Fibroblast of skin of scalp (primary cell): ENCODE measurements around the gene ZNF185.

ENCODE experiments used
- DNase-seq: peaks from one replicate; pipeline ENCODE4 v3.0.0-alpha.2; 2013

The ZNF185 gene

DNA sequence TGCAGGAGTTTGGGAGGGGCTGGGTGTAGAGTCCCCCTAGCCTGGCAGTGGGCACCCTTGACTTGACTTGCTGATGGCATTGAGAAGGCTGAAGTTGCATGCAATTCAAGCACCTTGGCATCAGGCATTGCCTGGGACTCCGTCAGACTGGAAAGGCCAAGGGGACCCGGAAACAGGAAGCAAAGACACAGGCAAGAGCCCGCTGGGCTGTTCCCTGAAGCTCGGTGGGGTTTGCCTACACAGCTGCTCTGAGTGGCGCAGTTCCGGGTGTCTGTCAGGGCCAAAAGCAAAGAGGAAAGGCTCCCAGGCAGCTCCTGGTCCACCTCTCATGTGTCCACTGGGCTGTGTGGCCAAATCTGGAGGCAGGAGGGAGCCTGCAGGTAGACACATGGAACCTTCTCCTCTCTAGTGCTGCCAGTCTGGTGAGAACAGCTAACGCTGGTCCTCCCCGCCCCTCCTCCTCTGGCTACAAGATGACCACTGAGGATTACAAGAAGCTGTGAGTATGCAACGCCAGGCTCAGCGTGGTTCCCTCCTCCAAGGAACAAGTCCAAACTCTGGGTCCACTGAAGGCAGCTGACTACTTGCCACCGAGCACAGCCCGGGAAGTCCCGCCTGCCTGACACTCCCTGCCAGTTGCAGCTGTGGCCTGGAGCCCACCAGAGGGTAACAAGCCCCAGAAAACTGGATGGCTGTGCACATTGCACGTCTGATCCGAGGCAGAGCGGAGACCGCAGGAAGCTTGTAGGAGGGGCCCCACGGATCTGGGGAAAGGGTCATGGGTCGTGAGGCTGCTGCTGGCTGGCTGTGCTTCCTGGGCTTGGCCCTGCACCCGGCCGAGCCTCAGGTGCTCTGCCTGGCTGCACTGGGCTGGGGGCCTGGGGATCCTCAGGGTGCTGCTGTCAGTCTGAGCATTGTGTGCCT lies 20.1 kb downstream of the ZNF185 start:
- DNase-seq, result no peak

- DNase-seq, result no peak
Observed at GRCh38 chrX:152918707-152919106, 20.8 kb downstream of the ZNF185 start.

DNA sequence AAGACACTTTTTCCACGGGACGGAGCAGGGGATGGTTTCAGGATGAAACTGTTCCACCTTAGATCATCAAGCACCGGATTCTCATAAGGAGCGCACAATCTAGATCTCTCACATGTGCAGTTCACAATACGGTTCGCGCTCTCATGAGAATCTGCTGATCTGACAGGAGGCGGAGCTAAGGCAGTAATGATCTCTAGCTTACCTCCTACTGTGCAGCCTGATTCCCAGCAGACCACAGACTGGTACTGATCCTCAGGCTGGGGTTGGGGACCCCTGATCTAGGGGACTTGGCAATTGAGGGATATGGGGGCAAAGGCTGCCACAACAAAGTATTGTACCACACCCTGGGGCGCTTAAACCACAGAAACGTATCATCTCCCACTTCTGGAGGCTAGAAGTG lies 25.7 kb downstream of the ZNF185 start:
- DNase-seq, result no peak

GRCh38 chrX:152925835-152926234 lies 28.0 kb downstream of the ZNF185 start:
- no peak for DNase-seq

DNA sequence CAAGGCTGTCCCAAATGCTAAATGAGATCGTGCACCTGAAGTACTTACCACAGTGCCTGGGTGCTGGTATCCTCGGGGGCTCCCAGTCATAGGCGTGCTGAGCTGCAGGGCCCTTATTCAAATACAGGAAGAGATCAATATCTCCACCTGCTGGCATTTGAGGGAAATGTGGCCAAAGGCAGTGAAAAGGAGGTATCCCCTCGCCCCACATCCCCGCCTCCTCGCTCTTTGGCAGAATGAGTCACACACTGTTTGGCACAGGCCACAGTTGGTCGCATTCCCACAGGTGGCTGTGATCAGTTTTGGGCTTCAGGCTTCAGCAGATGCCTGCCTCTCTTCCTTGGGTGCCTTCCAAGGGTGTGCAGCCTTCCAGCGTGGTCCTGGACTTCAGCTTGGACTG lies 28.4 kb downstream of the ZNF185 start:
- DNase-seq, result peak; percentile 72

GRCh38 chrX:152926923-152927322 lies 29.1 kb downstream of the ZNF185 start:
- no peak for DNase-seq

DNA sequence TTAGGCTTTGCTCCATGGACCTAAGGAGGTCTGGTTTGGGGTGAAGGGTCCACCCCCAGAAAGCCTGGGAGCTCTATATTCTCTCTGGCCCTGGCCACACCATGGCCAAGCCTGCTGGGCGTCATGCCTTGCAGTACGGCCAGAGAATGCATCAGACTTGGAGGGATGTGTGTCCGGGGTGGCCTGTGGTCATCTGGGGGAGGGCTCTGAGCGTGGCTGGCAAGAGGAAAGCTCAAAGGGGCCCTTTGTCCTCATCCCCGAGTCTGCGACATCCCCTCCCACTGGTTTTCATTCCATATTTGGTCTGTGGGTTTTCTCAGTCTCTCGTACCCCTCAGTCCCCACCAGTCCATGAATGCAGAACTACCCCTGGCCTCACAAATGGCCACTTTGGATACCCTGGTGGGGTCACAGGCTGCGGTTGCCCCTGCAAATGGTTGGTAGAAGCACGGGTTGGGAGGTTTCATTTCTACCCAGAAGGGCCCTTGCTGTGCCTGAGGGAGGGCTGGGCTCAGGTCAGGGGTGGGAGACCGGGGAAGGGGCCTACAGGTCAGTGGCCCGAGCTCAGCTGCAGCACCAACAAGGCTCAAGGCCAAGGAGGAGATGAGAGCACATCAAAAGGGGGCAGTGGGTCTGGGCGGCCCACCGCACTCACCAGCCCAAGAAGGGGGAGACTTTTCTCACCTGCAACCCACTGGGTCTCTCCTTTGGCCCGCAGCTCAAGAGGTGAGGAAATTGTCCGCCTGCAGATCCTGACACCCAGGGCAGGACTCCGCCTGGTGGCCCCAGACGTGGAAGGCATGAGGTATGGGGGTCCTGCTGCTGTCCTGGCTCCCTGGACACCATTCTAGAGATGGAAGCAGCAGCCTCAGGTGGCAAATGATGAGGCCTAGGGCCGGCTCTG lies 30.2 kb downstream of the ZNF185 start:
- no peak for DNase-seq

DNA sequence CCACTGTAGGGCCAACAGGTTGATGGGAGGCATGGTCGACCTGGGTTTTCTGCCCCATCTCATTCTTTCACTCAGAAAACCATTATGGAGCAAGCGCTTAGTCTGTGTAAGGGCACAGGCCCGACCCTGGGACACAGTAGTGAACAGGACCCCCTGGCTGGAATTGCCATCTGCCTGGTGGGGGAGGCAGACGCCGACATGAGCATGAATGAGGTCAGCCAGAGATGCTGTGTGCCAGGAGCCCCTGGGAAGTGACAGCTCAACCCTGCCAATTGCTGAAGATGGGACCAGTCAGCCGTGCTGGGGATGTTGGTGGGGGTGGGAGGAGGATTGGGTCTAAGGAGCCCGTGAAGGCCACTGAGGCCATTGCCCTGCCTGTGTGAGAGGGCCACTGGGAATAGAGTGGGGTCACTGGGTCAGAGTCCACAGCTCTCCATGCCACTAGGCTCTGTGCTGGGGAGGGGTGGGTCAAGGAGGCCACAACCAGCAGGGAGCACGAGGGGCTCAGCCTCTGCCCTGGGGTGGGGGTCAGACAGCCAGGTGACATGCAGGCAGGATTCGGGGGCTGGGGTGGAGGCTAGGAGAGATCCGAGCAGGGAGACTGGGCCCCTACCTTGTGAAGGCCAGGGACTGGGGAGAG lies 31.0 kb downstream of the ZNF185 start:
- DNase-seq, result no peak

DNA sequence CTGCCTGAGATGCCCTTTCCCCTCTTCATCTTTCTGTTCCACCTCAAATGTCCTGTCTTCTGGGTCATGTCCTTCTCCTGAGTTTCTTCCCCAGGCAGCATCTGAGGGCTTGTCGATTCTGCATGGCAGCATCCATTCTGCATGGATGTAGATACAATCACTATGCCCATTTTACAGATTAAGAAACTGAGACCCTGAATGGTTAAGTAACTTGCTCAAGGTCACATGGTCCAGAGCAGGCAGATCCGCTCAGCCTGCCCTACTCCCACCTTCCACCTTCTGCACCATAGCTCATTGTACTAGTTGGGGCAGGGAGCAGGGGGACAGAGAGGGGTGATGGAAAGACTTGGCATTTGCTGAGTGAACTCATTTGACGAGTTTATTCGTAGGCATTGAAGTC lies 32.0 kb downstream of the ZNF185 start:
- no peak for DNase-seq

DNA sequence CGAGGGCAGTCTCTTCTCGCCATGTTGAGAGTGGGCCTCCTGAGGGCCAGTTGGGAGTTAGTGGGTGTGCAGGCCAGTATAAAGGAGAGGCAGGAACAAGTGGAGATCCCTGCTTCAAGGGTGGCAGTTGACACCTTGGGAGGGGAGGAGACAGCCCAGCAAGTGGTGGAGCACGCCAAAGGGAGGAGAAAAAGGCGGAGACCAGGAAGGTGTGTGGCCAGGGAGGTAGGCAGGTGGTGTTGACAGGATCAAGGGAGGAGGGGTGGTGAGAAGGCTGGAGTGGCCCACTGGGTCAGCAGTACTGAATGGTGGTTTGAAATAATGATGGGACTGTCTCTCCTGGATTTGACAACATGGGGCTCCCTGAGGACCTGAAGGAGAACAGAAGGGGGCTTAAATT lies 32.6 kb downstream of the ZNF185 start:
- DNase-seq, result no peak

DNA sequence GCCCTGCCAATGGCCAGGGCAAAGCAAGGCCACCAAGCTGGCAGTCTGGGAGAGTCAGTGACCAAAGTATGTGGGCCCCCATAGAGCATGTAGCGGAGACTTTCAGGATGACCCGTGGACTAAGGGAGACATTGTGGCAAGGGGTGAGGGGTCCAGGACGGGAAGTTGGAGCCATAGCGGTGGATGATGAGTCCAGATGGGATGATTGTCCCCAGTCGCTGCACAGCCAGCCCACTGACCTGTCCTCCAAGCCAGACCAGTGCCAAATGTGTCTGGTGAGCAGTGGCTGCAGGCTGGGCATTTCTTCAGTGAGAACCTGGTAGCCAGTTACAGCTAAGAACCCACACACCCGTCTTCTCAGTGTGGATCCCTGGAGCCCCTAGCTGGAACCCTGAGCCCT lies 34.3 kb downstream of the ZNF185 start:
- DNase-seq, result no peak

DNA sequence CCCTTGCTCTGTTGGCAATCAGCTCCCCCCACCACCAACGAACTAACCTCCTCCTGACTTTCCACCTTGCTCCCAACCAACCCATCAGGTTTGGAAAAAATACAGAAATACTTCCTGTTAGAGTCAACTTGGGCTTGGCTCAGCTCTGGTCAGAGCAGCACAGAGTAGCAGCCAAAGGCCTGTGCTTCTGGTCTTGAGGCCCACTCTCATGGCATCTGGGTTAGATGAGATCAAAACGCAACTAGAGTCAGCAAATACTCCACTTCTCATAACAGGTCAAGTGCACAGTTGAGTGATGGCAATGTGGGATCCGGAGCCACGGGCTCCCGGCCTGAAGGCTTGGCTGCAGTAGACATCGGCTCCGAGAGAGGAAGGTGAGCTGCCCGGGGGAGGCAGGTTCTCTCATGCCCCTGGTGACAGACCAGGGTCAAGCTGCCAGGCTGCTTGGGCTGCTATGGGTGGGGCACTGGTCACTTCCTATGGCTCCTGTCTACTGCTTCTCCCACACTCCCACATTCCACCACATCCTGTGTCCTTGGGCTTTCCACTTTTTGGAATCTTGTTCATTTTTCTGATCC lies 34.8 kb downstream of the ZNF185 start:
- DNase-seq, result no peak

GRCh38 chrX:152936306-152936705 lies 38.4 kb downstream of the ZNF185 start:
- DNase-seq, result no peak

GRCh38 chrX:152937236-152937635 lies 39.4 kb downstream of the ZNF185 start:
- DNase-seq, result no peak

- peak; percentile 94 for DNase-seq
Observed at GRCh38 chrX:152941328-152942076, 43.6 kb downstream of the ZNF185 start.

DNA sequence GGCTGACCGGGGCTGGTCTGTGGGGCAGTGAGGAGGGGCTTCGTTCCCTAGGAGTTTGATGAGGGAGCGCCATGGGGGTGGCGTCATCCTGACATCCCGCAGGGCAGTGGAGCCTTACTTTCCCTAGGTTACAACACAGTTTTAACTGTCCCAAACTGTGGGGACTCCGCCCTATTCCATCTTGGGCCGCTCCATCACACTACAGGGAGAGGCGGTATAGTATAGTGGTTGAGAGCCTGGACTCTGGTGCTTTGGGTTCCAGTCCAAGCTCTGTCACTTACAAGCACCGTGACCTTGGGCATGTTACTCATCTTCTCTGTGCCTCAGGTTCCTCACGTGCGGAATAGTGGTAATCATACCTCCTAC lies 44.2 kb downstream of the ZNF185 start:
- DNase-seq, result peak; percentile 22

GRCh38 chrX:152943826-152944225 lies 46.0 kb downstream of the ZNF185 start:
- DNase-seq, result no peak

DNA sequence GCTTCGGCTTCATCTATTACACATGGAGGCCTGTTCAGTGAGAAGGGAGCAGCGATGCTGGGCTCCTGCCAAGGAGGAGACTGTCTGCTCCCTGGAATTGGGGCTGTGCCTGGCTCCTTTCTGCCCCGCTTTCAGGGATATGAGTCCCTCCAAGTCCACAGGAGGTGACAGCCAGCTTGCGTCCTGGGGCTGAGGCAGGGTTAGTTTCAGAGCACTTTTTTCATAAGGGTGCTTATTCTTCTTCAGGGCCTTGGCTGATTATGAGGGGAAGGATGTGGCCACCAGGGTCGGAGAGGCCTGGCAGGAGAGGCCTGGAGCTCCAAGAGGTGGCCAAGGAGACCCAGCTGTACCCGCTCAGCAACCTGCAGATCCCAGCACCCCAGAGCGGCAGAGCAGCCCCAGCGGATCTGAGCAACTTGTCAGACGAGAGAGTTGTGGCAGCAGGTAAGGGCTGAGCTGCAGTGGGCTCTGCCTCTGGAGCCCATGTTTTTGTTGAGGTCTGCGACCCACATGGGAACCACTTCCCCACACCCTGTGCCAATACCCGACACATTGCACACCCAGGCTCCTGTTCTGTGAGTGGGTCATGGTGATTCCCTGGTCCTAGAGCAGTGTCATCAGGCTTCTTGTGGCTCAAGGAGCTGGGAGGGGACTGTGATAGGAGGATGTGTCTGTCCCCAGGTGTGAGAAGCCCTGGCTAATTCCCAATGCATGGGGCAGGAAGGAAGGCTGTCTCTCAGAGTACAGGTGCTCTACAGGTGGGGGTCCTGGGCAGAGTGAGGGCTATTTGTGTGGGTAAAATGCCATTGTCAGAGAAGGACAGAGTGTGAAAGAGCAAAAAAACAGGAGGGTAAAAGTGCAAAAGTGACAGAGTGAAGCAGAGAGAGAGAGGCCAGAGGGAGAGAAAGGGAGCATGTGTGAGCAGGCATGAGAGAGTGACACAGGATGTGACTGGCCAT lies 47.4 kb downstream of the ZNF185 start:
- no peak for DNase-seq

DNA sequence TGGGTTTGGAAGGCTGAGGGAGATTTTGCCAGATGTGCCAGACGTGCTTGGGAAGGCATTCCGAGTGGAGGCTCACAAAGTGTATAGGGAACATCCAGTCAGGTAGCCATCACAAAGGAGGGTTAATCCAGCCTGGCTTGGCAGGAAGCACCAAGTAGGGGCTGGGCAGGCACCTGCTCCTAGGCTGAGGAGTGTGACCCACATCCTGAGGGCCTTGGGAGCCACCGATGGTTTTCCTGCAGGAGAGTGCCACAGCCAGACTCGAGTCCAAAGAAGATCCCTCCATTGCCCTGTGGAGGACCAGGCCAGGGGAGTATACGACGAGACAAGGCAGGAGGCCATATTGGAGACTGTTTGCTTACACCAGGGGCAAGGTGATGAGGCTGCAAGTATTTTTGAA lies 48.8 kb downstream of the ZNF185 start:
- DNase-seq, result no peak
